HG02623 (cell line): ENCODE results near the gene CARD9.
"Not testable (repeated sequence)": the region's sequence is repeated elsewhere in the genome, so short reads cannot be mapped to it uniquely, and the experiment has no call there.

Experiments used
- ATAC-seq: cut with Tn5 transposase; IDR thresholded peaks from one replicate; pipeline ENCODE4 v1.9.1; 2021; ENCODE audit warnings: moderate library complexity; ENCODE audit not compliant: unreplicated experiment

The CARD9 gene

GRCh38 chr9:136326061-136326760, 47.3 kb downstream of the CARD9 start:
- ATAC-seq: no peak

GRCh38 chr9:136325358-136325757, 48.1 kb downstream of the CARD9 start:
- ATAC-seq: no peak

- no peak for ATAC-seq
Observed at GRCh38 chr9:136324501-136325300, 48.8 kb downstream of the CARD9 start.

GRCh38 chr9:136323371-136323789, 50.1 kb downstream of the CARD9 start:
- no peak for ATAC-seq

GRCh38 chr9:136322756-136323330, 50.6 kb downstream of the CARD9 start:
- ATAC-seq: no peak

GRCh38 chr9:136321561-136321960, 51.9 kb downstream of the CARD9 start:
- ATAC-seq: no peak

- not testable (repeated sequence) for ATAC-seq
Observed at GRCh38 chr9:136320972-136321371, 52.5 kb downstream of the CARD9 start.

- ATAC-seq: not testable (repeated sequence)
Observed at GRCh38 chr9:136319955-136320354, 53.5 kb downstream of the CARD9 start.

GRCh38 chr9:136319244-136319643, 54.2 kb downstream of the CARD9 start:
- not testable (repeated sequence) for ATAC-seq

- ATAC-seq: no peak
Observed at GRCh38 chr9:136318776-136319241, 54.7 kb downstream of the CARD9 start.

GRCh38 chr9:136318111-136318775, 55.2 kb downstream of the CARD9 start:
- no peak for ATAC-seq

- ATAC-seq: no peak
Observed at GRCh38 chr9:136317695-136318094, 55.8 kb downstream of the CARD9 start.

GRCh38 chr9:136316896-136317676, 56.4 kb downstream of the CARD9 start:
- ATAC-seq: no peak

GRCh38 chr9:136316271-136316751, 57.2 kb downstream of the CARD9 start:
- ATAC-seq: no peak

- ATAC-seq: no peak
Observed at GRCh38 chr9:136314944-136315343, 58.5 kb downstream of the CARD9 start.

GRCh38 chr9:136314056-136314416, 59.4 kb downstream of the CARD9 start:
- ATAC-seq: no peak
